Keratinocyte (primary cell): ENCODE measurements around the gene CSRP3.

Experiments used
- EZH2 ChIP-seq: IDR thresholded peaks from one replicate; pipeline ENCODE4 v1.6.1; 2012; ENCODE audit warnings: inconsistent platforms, mild to moderate bottlenecking, low read length, moderate library complexity
- TF ChIP-seq, protein P1 (sequence below), 3 experiments: IDR thresholded peaks in 1 of 3; conservative IDR thresholded peaks in 1 of 3; optimal IDR thresholded peaks in 1 of 3; 2 replicates in 2 of 3; 3 replicates in 1 of 3; pipeline versions ENCODE3 to v1.5.1; 2011; ENCODE audit warnings: low read length in 3 of 3, mild to moderate bottlenecking in 3 of 3, moderate library complexity in 2 of 3, control low read depth in 1 of 3, inconsistent platforms in 1 of 3; ENCODE audit not compliant: insufficient read depth in 2 of 3; ENCODE audit errors: extremely low read depth in 1 of 3

DNA sequence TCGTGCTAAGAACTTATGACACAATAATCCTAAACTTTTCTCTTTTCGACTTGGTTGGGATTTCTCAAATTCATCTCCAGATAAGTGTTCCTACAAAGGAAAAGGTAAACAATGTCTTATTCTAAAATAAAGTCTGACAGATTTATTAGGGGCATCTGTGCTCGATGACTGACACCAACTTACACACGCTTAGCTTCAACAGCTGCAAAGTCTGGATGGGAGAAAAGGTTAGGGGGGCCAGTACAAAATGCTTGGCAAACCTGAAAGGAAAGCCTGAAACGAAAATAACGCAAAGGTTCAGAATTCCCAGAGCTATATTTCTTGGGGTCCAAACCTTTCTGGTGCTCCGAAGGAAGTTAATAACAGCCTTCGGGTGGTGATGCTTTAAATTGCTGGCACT lies 35.6 kb upstream of the CSRP3 start:
- TF ChIP-seq, protein P1, sequence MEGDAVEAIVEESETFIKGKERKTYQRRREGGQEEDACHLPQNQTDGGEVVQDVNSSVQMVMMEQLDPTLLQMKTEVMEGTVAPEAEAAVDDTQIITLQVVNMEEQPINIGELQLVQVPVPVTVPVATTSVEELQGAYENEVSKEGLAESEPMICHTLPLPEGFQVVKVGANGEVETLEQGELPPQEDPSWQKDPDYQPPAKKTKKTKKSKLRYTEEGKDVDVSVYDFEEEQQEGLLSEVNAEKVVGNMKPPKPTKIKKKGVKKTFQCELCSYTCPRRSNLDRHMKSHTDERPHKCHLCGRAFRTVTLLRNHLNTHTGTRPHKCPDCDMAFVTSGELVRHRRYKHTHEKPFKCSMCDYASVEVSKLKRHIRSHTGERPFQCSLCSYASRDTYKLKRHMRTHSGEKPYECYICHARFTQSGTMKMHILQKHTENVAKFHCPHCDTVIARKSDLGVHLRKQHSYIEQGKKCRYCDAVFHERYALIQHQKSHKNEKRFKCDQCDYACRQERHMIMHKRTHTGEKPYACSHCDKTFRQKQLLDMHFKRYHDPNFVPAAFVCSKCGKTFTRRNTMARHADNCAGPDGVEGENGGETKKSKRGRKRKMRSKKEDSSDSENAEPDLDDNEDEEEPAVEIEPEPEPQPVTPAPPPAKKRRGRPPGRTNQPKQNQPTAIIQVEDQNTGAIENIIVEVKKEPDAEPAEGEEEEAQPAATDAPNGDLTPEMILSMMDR (optimal IDR thresholded peaks at IDR 0.05 in 1 of 3, IDR thresholded peaks at IDR 0.05 in 1 of 3, conservative IDR thresholded peaks at IDR 0.05 in 1 of 3; ENCODE audit: extremely low read depth in 1 of 3, insufficient read depth in 2 of 3, low read length in 3 of 3), result no peak
- no peak for TF ChIP-seq EZH2
